Measurements from ENCODE around the gene POP4.

- TF ChIP-seq POLR2A (IDR thresholded peaks at IDR 0.05) (no peak), CTCF (IDR thresholded peaks at IDR 0.05) (no peak)
Measured at GRCh38 chr19:29616541-29616940, 10.5 kb downstream of the POP4 start.
